Hepatocyte (in vitro differentiated cells): ENCODE data around the gene RFX4. TPM values are rescaled to one million over a fixed set of nuclear protein-coding genes. Genes with fewer than 3 reads are reported as not detected.

ENCODE experiments used
- DNase-seq: peaks from one replicate; pipeline ENCODE4 v3.0.0-alpha.2; 2016; ENCODE audit warnings: low spot score
- H2AFZ ChIP-seq: fragments of 200-600 bp; sonication (generic); 2 replicates; pipeline ENCODE4 v1.6.0; 2016; ENCODE audit warnings: antibody characterized with exemption, mild to moderate bottlenecking
- H3K27ac ChIP-seq: fragments of 200-600 bp; sonication (generic); 2 replicates; pipeline ENCODE4 v1.5.1; 2016; ENCODE audit warnings: mild to moderate bottlenecking
- H3K27me3 ChIP-seq: fragments of 200-600 bp; sonication (generic); 2 replicates; pipeline ENCODE4 v1.6.1; 2016
- H3K36me3 ChIP-seq: fragments of 200-600 bp; sonication (generic); replicated peaks from 2 replicates; pipeline ENCODE4 v1.5.1; 2016; ENCODE audit warnings: low read depth; ENCODE audit not compliant: insufficient read depth
- H3K4me1 ChIP-seq: fragments of 200-600 bp; sonication (generic); 2 replicates; pipeline ENCODE4 v1.5.1; 2016; ENCODE audit warnings: mild to moderate bottlenecking, moderate library complexity; ENCODE audit not compliant: insufficient read depth
- H3K4me2 ChIP-seq: fragments of 200-600 bp; sonication (generic); 2 replicates; pipeline ENCODE4 v1.6.0; 2016
- H3K4me3 ChIP-seq: fragments of 200-600 bp; sonication (generic); 2 replicates; pipeline ENCODE4 v1.5.1; 2016; ENCODE audit warnings: mild to moderate bottlenecking
- H3K79me2 ChIP-seq: fragments of 200-600 bp; sonication (generic); 2 replicates; pipeline ENCODE4 v1.6.0; 2017; ENCODE audit warnings: mild to moderate bottlenecking
- H3K9me2 ChIP-seq: fragments of 200-600 bp; sonication (generic); replicated peaks from 2 replicates; pipeline ENCODE4 v1.6.0; 2017; ENCODE audit warnings: mild to moderate bottlenecking; ENCODE audit not compliant: insufficient read depth
- H3K9me3 ChIP-seq: fragments of 200-600 bp; sonication (generic); 2 replicates; pipeline ENCODE4 v1.5.1; 2016; ENCODE audit warnings: low read depth, mild to moderate bottlenecking
- H4K20me1 ChIP-seq: fragments of 200-600 bp; sonication (generic); 2 replicates; pipeline ENCODE4 v1.6.0; 2016; ENCODE audit warnings: mild to moderate bottlenecking; ENCODE audit not compliant: insufficient read depth, poor library complexity, severe bottlenecking
- EZH2 ChIP-seq: fragments of 200-600 bp; sonication (generic); IDR thresholded peaks from 2 replicates; pipeline ENCODE4 v1.6.1; 2016; ENCODE audit warnings: antibody characterized with exemption, mild to moderate bottlenecking, borderline replicate concordance
- EZH2phosphoT487 ChIP-seq: fragments of 200-600 bp; sonication (generic); IDR thresholded peaks from one replicate; pipeline ENCODE4 v1.6.1; 2018; ENCODE audit warnings: antibody characterized with exemption, mild to moderate bottlenecking, low read depth, moderate library complexity; ENCODE audit not compliant: unreplicated experiment, severe bottlenecking
- WGBS: methylation state at CpG from one replicate; pipeline ENCODE4 v1.1.6; 2016; ENCODE audit warnings: low lambda C conversion rate; ENCODE audit errors: missing lambda C conversion rate; 5-methylcytosine and 5-hydroxymethylcytosine counted together
- polyA plus RNA-seq: library from polyadenylated mRNA; unstranded; fragments of >200 nt; fragmentation: Nextera tagmentation; extraction: Ambion mirVana; gene quantifications from 2 replicates; pipeline ENCODE4 v1.2.1, GENCODE V29; 2016
- total RNA-seq: library from RNA; depleted of rRNA; stranded (reverse); fragments of >200 nt; gene quantifications from 2 replicates; pipeline ENCODE4 v1.2.3, GENCODE V29; 2014
- TF ChIP-seq, protein P1 (sequence below): fragments of 200-600 bp; sonication (generic); IDR thresholded peaks from 2 replicates; pipeline ENCODE4 v1.5.1; 2016; ENCODE audit warnings: antibody characterized with exemption, mild to moderate bottlenecking; ENCODE audit not compliant: poor library complexity

The RFX4 gene
- total and polyA plus RNA-seq, 2 experiments from 2014 or later = not detected

DNA sequence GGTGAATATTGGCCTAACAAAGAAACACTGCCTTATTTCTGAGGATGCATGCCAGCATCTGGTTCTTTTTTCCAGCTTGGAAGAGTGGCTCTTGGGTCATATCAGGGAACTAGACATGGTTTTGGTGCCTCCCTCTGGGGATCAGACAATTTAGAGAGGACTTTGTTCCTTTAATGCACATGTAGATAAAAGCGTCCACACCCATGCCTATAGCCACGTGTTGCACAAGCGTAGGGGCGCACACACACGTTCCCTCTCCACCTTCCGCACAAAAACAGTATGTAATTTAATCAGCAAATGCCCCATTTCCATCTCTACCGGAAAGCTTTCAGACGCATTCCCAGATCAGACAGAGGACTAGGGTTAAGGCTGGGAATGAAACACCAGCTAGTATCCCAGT is 130.0 kb downstream of the RFX4 start:
- no peak for DNase-seq
- no peak overlapping the region for H3K4me2 ChIP-seq
- no peak overlapping the region for H3K27ac ChIP-seq
- no peaks in the 10 kb centered on the region for H3K36me3 ChIP-seq
- no peaks in the 10 kb centered on the region for H3K9me2 ChIP-seq
- no peaks in the 10 kb centered on the region for H3K4me1 ChIP-seq
- H3K4me3 ChIP-seq = no peak overlapping the region
- no peaks in the 10 kb centered on the region for H3K27me3 ChIP-seq
- TF ChIP-seq, protein P1, sequence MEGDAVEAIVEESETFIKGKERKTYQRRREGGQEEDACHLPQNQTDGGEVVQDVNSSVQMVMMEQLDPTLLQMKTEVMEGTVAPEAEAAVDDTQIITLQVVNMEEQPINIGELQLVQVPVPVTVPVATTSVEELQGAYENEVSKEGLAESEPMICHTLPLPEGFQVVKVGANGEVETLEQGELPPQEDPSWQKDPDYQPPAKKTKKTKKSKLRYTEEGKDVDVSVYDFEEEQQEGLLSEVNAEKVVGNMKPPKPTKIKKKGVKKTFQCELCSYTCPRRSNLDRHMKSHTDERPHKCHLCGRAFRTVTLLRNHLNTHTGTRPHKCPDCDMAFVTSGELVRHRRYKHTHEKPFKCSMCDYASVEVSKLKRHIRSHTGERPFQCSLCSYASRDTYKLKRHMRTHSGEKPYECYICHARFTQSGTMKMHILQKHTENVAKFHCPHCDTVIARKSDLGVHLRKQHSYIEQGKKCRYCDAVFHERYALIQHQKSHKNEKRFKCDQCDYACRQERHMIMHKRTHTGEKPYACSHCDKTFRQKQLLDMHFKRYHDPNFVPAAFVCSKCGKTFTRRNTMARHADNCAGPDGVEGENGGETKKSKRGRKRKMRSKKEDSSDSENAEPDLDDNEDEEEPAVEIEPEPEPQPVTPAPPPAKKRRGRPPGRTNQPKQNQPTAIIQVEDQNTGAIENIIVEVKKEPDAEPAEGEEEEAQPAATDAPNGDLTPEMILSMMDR = no peak
- TF ChIP-seq EZH2 = no peak
- TF ChIP-seq EZH2phosphoT487 = no peak
- no peaks in the 10 kb centered on the region for H3K9me3 ChIP-seq
- H2AFZ ChIP-seq = no peak overlapping the region
- H4K20me1 ChIP-seq = no peaks in the 10 kb centered on the region
- no peaks in the 10 kb centered on the region for H3K79me2 ChIP-seq
- WGBS = 86% methylated on average over 8 of the region's 8 CpGs

DNA sequence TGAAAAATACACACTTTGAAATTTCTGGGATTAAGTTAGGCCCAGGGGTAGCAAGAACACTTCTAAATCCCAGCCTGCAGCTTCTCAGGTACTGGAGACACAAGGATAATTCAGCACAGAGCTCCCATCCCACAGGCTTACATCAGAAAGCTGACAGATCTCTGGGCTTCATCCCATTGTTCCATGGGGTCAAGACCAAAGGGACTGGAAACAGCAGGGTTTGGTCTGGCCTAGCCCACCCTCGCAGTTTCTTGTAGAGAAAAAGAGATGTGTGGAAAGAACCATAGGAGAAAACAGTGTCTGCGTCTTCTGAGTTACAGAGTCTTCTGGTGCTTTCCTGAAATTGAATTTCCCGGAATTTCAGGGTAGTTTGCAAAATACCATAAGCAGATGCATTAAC is 132.1 kb downstream of the RFX4 start:
- H3K4me2 ChIP-seq = no peak overlapping the region
- no peaks in the 10 kb centered on the region for H3K9me2 ChIP-seq
- no peaks in the 10 kb centered on the region for H3K79me2 ChIP-seq
- TF ChIP-seq EZH2phosphoT487 (no peak), EZH2 (no peak)
- TF ChIP-seq, protein P1 = no peak
- H3K27me3 ChIP-seq = no peaks in the 10 kb centered on the region
- H2AFZ ChIP-seq = no peak overlapping the region
- no peak overlapping the region for H3K4me3 ChIP-seq
- H3K4me1 ChIP-seq = no peaks in the 10 kb centered on the region
- H3K9me3 ChIP-seq = no peaks in the 10 kb centered on the region
- no peaks in the 10 kb centered on the region for H4K20me1 ChIP-seq
- no peaks in the 10 kb centered on the region for H3K36me3 ChIP-seq
- H3K27ac ChIP-seq = no peak overlapping the region
- DNase-seq = no peak
- WGBS = 86% methylated on average over 3 of the region's 3 CpGs

DNA sequence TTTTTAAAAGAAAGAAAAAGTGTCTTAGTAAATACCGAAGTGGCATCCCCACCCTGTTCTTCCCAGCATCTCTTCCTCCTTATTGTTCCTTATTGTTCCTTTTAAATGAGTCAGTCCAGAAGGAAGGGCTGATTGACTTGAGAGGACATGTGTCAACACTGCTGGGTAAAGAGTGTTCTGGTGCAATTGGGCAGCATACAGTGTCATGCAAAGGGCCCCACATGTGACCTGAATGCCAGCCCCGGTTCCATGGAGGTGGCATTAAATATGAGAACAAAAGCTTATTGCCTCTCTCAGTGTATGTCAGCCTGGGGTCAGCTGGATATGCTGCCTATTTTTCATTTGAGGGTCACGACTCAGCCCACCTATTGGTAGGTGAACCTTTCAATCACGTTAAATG is 132.8 kb downstream of the RFX4 start:
- H4K20me1 ChIP-seq = no peaks in the 10 kb centered on the region
- no peaks in the 10 kb centered on the region for H3K9me2 ChIP-seq
- H3K27ac ChIP-seq = no peak overlapping the region
- TF ChIP-seq EZH2phosphoT487 (no peak), EZH2 (no peak)
- TF ChIP-seq, protein P1 = no peak
- H3K4me1 ChIP-seq = no peaks in the 10 kb centered on the region
- H3K79me2 ChIP-seq = no peaks in the 10 kb centered on the region
- H3K27me3 ChIP-seq = no peaks in the 10 kb centered on the region
- no peak overlapping the region for H3K4me3 ChIP-seq
- 91% methylated on average over 4 of the region's 4 CpGs for WGBS
- no peak for DNase-seq
- H2AFZ ChIP-seq = no peak overlapping the region
- H3K4me2 ChIP-seq = no peak overlapping the region
- H3K36me3 ChIP-seq = no peaks in the 10 kb centered on the region
- H3K9me3 ChIP-seq = no peaks in the 10 kb centered on the region

DNA sequence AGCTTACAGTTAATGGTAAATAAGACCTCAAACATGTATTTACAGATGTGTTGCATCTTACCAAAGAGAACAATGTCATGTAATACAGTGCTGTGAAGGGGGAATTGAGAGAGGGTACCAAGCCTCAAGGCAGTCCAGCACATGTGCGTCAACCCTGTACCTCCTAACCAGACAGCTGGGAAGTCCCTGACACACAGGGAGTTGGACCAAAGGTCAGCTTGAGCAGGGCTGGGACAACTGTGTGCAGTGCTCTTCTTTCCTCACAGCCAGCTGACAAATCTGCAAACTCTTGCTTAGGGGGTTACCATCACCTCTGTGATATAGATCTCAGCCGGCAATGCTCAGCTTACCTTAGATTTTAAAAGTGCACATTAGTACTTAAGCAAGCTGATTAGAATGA is 134.9 kb downstream of the RFX4 start:
- no peak for DNase-seq
- Histone ChIP-seq H3K4me1 (no peaks in the 10 kb centered on the region), H3K9me3 (no peaks in the 10 kb centered on the region), H3K9me2 (no peaks in the 10 kb centered on the region), H3K27me3 (no peaks in the 10 kb centered on the region), H2AFZ (no peak overlapping the region), H3K4me3 (no peak overlapping the region), H3K79me2 (no peaks in the 10 kb centered on the region), H3K27ac (no peak overlapping the region), H3K4me2 (no peak overlapping the region), H4K20me1 (no peaks in the 10 kb centered on the region), H3K36me3 (no peaks in the 10 kb centered on the region)
- TF ChIP-seq, protein P1 = no peak
- TF ChIP-seq EZH2phosphoT487 (no peak), EZH2 (no peak)
- WGBS = 76% methylated on average over 2 of the region's 2 CpGs
